Measurements from ENCODE around the gene CLSTN3.
A peak's percentile ranks its signal among the peaks of the same experiment; 100 is the strongest.

The CLSTN3 gene

GRCh38 chr12:7128681-7129286, 1.4 kb upstream of the CLSTN3 start, which contains the start of gene RBP5:
Gene RBP5, minus strand, starts transcription at chr12:7128889. Its CDS starts 114 bp downstream, at chr12:7128775.
- DNase-seq: no peak

GRCh38 chr12:7129287-7129871, 792 bp upstream of the CLSTN3 start:
- no peak for DNase-seq

GRCh38 chr12:7130701-7131501, 730 bp downstream of the CLSTN3 start:
- peak; percentile 7 for DNase-seq

GRCh38 chr12:7131502-7131866, 1.3 kb downstream of the CLSTN3 start:
- peak; percentile 8 for DNase-seq

- DNase-seq: no peak
Measured at GRCh38 chr12:7134396-7135166, 4.4 kb downstream of the CLSTN3 start.

GRCh38 chr12:7136071-7136470, 5.9 kb downstream of the CLSTN3 start:
- DNase-seq: no peak

- DNase-seq: no peak
Measured at GRCh38 chr12:7136676-7137075, 6.5 kb downstream of the CLSTN3 start.

- DNase-seq: no peak
Measured at GRCh38 chr12:7137908-7138307, 7.7 kb downstream of the CLSTN3 start.

- no peak for DNase-seq
Measured at GRCh38 chr12:7139200-7139599, 9.0 kb downstream of the CLSTN3 start.

- no peak for DNase-seq
Measured at GRCh38 chr12:7141351-7142005, 11.3 kb downstream of the CLSTN3 start.

- peak; percentile 6 for DNase-seq
Measured at GRCh38 chr12:7142056-7142644, 12.0 kb downstream of the CLSTN3 start.

GRCh38 chr12:7142809-7143465, 12.8 kb downstream of the CLSTN3 start:
- DNase-seq: no peak

- DNase-seq: no peak
Measured at GRCh38 chr12:7143564-7143963, 13.4 kb downstream of the CLSTN3 start.

GRCh38 chr12:7144414-7145120, 14.4 kb downstream of the CLSTN3 start:
- no peak for DNase-seq

- DNase-seq: no peak
Measured at GRCh38 chr12:7145671-7146070, 15.5 kb downstream of the CLSTN3 start.

GRCh38 chr12:7146228-7146627, 16.1 kb downstream of the CLSTN3 start:
- DNase-seq: no peak

GRCh38 chr12:7146906-7147305, 16.7 kb downstream of the CLSTN3 start:
- no peak for DNase-seq

- no peak for DNase-seq
Measured at GRCh38 chr12:7150356-7150755, 20.2 kb downstream of the CLSTN3 start.

GRCh38 chr12:7150841-7151240, 20.7 kb downstream of the CLSTN3 start:
- no peak for DNase-seq

GRCh38 chr12:7151532-7151931, 21.4 kb downstream of the CLSTN3 start:
- no peak for DNase-seq

- no peak for DNase-seq
Measured at GRCh38 chr12:7152818-7153217, 22.6 kb downstream of the CLSTN3 start.

All from KG1 (cell line).